IMR-90 (cell line): ENCODE measurements around the gene CYP2E1. TPM values are rescaled to one million over a fixed set of nuclear protein-coding genes. Genes with fewer than 3 reads are reported as not detected.

Experiments
- ATAC-seq: fragments of 200-7000 bp; cut with Tn5 transposase; 2 replicates; pipeline ENCODE4 v1.9.1; 2020; ENCODE audit warnings: low read depth, mild to moderate bottlenecking, moderate library complexity
- BruUV-seq: library from RNA; stranded (reverse); fragments of 400-500 nt; replicated peaks from 2 replicates; lab custom pipeline; 2021; lab: Mats Ljungman, UMichigan
- CTCF ChIA-PET: fragments of 300-600 bp; formaldehyde crosslinking; extraction: SDS; loops from one replicate; lab custom pipeline; 2021; ENCODE audit warnings: antibody characterized with exemption; lab: Yijun Ruan, JAX
- POLR2A ChIA-PET: fragments of 300-600 bp; sonication (Branson Sonifier 250); formaldehyde crosslinking; loops from one replicate; lab custom pipeline; 2022; ENCODE audit warnings: antibody characterized with exemption; ENCODE audit not compliant: unreplicated experiment; lab: Charles Lee
- DNase-seq: peaks from one replicate; pipeline ENCODE4 v3.0.0; 2013
- H2AFZ ChIP-seq: replicated peaks from 2 replicates; pipeline ENCODE3; 2013; ENCODE audit warnings: low read length, mild to moderate bottlenecking; ENCODE audit not compliant: poor library complexity
- H2AK5ac ChIP-seq: 2 replicates; pipeline ENCODE4 v1.6.1; 2013; ENCODE audit warnings: low read depth, low read length, inconsistent platforms
- H2AK9ac ChIP-seq: replicated peaks from 2 replicates; pipeline ENCODE3; 2013; ENCODE audit warnings: mild to moderate bottlenecking, low read depth, low read length, moderate library complexity; ENCODE audit not compliant: poor library complexity
- H2BK120ac ChIP-seq: 2 replicates; pipeline ENCODE4 v1.6.1; 2013; ENCODE audit warnings: low read depth, low read length, inconsistent platforms
- H2BK15ac ChIP-seq: 3 replicates; pipeline ENCODE4 v1.6.1; 2013; ENCODE audit warnings: low read depth, low read length, inconsistent platforms
- H2BK20ac ChIP-seq: 2 replicates; pipeline ENCODE4 v1.6.1; 2013; ENCODE audit warnings: low read depth, mild to moderate bottlenecking, inconsistent platforms, low read length, moderate library complexity
- H2BK5ac ChIP-seq: 2 replicates; pipeline ENCODE4 v1.6.1; 2013; ENCODE audit warnings: mild to moderate bottlenecking, low read depth, low read length, inconsistent platforms; ENCODE audit not compliant: poor library complexity, severe bottlenecking
- H3K14ac ChIP-seq: replicated peaks from 2 replicates; pipeline ENCODE4 v1.6.1; 2013; ENCODE audit warnings: low read depth, low read length, inconsistent platforms
- H3K18ac ChIP-seq: 2 replicates; pipeline ENCODE4 v1.6.1; 2013; ENCODE audit warnings: low read depth, low read length, control low read depth
- H3K23ac ChIP-seq: 2 replicates; pipeline ENCODE4 v1.6.1; 2013; ENCODE audit warnings: low read depth, low read length, inconsistent platforms
- H3K27ac ChIP-seq: 2 replicates; pipeline ENCODE4 v1.5.1; 2013; ENCODE audit warnings: mild to moderate bottlenecking, control low read depth, low read length; ENCODE audit not compliant: insufficient read depth
- H3K27me3 ChIP-seq: 2 replicates; pipeline ENCODE4 v1.6.1; 2013; ENCODE audit warnings: low read length; ENCODE audit not compliant: control insufficient read depth, insufficient read depth
- H3K36me3 ChIP-seq: 2 replicates; pipeline ENCODE4 v1.6.1; 2013; ENCODE audit warnings: low read length, mixed read lengths; ENCODE audit not compliant: control insufficient read depth, insufficient read depth
- H3K4ac ChIP-seq: 2 replicates; pipeline ENCODE4 v1.6.1; 2013; ENCODE audit warnings: low read depth, low read length, inconsistent platforms
- H3K4me1 ChIP-seq: 2 replicates; pipeline ENCODE4 v1.6.1; 2013; ENCODE audit warnings: low read length, mixed read lengths; ENCODE audit not compliant: control insufficient read depth, insufficient read depth
- H3K4me2 ChIP-seq: 2 replicates; pipeline ENCODE4 v1.6.1; 2013; ENCODE audit warnings: low read depth, mild to moderate bottlenecking, control low read depth, low read length, moderate library complexity
- H3K4me3 ChIP-seq: 2 replicates; pipeline ENCODE4 v1.5.1; 2013; ENCODE audit warnings: low read depth, mild to moderate bottlenecking, control low read depth, low read length, moderate library complexity; ENCODE audit not compliant: insufficient read depth
- H3K56ac ChIP-seq: 2 replicates; pipeline ENCODE4 v1.6.1; 2013; ENCODE audit warnings: low read length, inconsistent platforms; ENCODE audit not compliant: insufficient read depth; ENCODE audit errors: extremely low read depth
- H3K79me1 ChIP-seq, 2 experiments: 2 replicates each; pipeline ENCODE4 v1.6.1; 2013; ENCODE audit warnings: low read length in 2 of 2, inconsistent platforms in 1 of 2, low read depth in 1 of 2
- H3K9ac ChIP-seq: 2 replicates; pipeline ENCODE4 v1.6.1; 2013; ENCODE audit warnings: low read depth, low read length, control low read depth
- H3K9me1 ChIP-seq: 2 replicates; pipeline ENCODE4 v1.6.1; 2013; ENCODE audit warnings: low read length, inconsistent platforms; ENCODE audit not compliant: insufficient read depth
- H3K9me3 ChIP-seq: 2 replicates; pipeline ENCODE4 v1.6.1; 2013; ENCODE audit warnings: low read length; ENCODE audit not compliant: control insufficient read depth, insufficient read depth
- H4K20me1 ChIP-seq: 2 replicates; pipeline ENCODE4 v1.6.1; 2013; ENCODE audit warnings: low read length, inconsistent platforms; ENCODE audit not compliant: insufficient read depth
- H4K5ac ChIP-seq: 2 replicates; pipeline ENCODE4 v1.6.1; 2013; ENCODE audit warnings: mild to moderate bottlenecking, low read depth, low read length, control low read depth
- H4K8ac ChIP-seq, 2 experiments: 2 replicates each; pipeline ENCODE4 v1.6.1; 2013; ENCODE audit warnings: low read depth in 2 of 2, low read length in 2 of 2, control low read depth in 1 of 2, inconsistent platforms in 1 of 2
- H4K91ac ChIP-seq: 2 replicates; pipeline ENCODE4 v1.6.1; 2013; ENCODE audit warnings: low read depth, low read length, inconsistent platforms; ENCODE audit not compliant: insufficient read depth
- CHD1 ChIP-seq: IDR thresholded peaks from 2 replicates; pipeline ENCODE4 v1.6.1; 2012; ENCODE audit warnings: low read depth, low read length, improper control_type of control experiment
- CTCF ChIP-seq: conservative IDR thresholded peaks from 2 replicates; pipeline ENCODE4 v1.5.1; 2012; ENCODE audit warnings: mild to moderate bottlenecking, low read depth, low read length, improper control_type of control experiment
- FOS ChIP-seq: fragments of 150-350 bp; IDR thresholded peaks from 2 replicates; pipeline ENCODE4 v1.6.1; 2016; ENCODE audit warnings: low read depth, low read length
- MAFK ChIP-seq: IDR thresholded peaks from 2 replicates; pipeline ENCODE4 v1.6.1; 2012; ENCODE audit warnings: low read depth, low read length, improper control_type of control experiment
- MAZ ChIP-seq: IDR thresholded peaks from 2 replicates; pipeline ENCODE4 v1.6.1; 2012; ENCODE audit warnings: low read depth, mild to moderate bottlenecking, low read length, improper control_type of control experiment, moderate library complexity, borderline replicate concordance
- MXI1 ChIP-seq: IDR thresholded peaks from 2 replicates; pipeline ENCODE4 v1.6.1; 2012; ENCODE audit warnings: low read depth, mild to moderate bottlenecking, low read length, moderate library complexity, borderline replicate concordance
- POLR2A ChIP-seq: IDR thresholded peaks from 2 replicates; pipeline ENCODE4 v1.6.1; 2012; ENCODE audit warnings: mild to moderate bottlenecking, low read depth, low read length
- RAD21 ChIP-seq: IDR thresholded peaks from 2 replicates; pipeline ENCODE4 v1.6.1; 2012; ENCODE audit warnings: low read length, improper control_type of control experiment
- RCOR1 ChIP-seq: IDR thresholded peaks from 2 replicates; pipeline ENCODE4 v1.6.1; 2012; ENCODE audit warnings: mild to moderate bottlenecking, low read length, improper control_type of control experiment; ENCODE audit not compliant: insufficient replicate concordance
- RFX5 ChIP-seq: IDR thresholded peaks from 2 replicates; pipeline ENCODE4 v1.8.0; 2012; ENCODE audit warnings: low read depth, mild to moderate bottlenecking, low read length, moderate library complexity
- USF2 ChIP-seq: fragments of 150-350 bp; IDR thresholded peaks from 2 replicates; pipeline ENCODE4 v1.6.1; 2017; ENCODE audit warnings: mild to moderate bottlenecking, antibody characterized with exemption, low read length, low read depth
- WGBS, 2 experiments: methylation state at CpG; one replicate each; pipeline versions ENCODE4 v1.1.5 to v1.1.7; 2013; ENCODE audit warnings: missing lambda C conversion rate in 2 of 2; ENCODE audit not compliant: insufficient read length in 1 of 2; ENCODE audit errors: extremely low coverage in 2 of 2; 5-methylcytosine and 5-hydroxymethylcytosine counted together
- dilution Hi-C: fragments of 300-500 bp; cut with HindIII; formaldehyde crosslinking; loops from one replicate; pipeline ENCODE4 v1.14.3; 2018; ENCODE audit warnings: low sequenced_read_pairs; ENCODE audit not compliant: unreplicated experiment
- in situ Hi-C: fragments of 300-500 bp; cut with MboI; formaldehyde crosslinking; loops from 3 replicates; pipeline ENCODE4 v1.14.3; 2019; ENCODE audit warnings: low sequenced_read_pairs, inconsistent platforms, mixed read lengths
- intact Hi-C: fragments of 100-400 bp; cut with micrococcal nuclease; formaldehyde crosslinking; loops from 2 replicates; pipeline ENCODE4 v1.10.0; 2022
- polyA plus RNA-seq, 3 experiments: library from polyadenylated mRNA; depleted of rRNA; stranded (reverse); fragments of >200 nt; gene quantifications; 2 replicates each; pipeline ENCODE4 v1.2.3, GENCODE V29; 2012; ENCODE audit warnings: low replicate concordance in 1 of 3
- total RNA-seq: library from RNA; depleted of rRNA; stranded (reverse); fragments of >200 nt; gene quantifications from 2 replicates; pipeline ENCODE4 v1.2.3, GENCODE V29; 2012

CYP2E1 gene
- total and polyA plus RNA-seq, 2 of the 4 experiments (the other 2 are of a cell fraction), result 0.36 to 1.7 TPM

GRCh38 chr10:133565441-133566294 is 38.5 kb downstream of the CYP2E1 start, which contains the start of gene SYCE1:
Gene SYCE1 (minus strand): TSS chr10:133565583. CDS start chr10:133565529, 54 bp downstream.
- Histone ChIP-seq H4K20me1 (no peaks in the 10 kb centered on the region), H3K9me1 (no peaks in the 10 kb centered on the region), H2BK20ac (no peak within 1 kb of the TSS), H3K18ac (no peak within 1 kb of the TSS), H3K79me1 (no peaks in the 10 kb centered on the region), H4K5ac (no peak within 1 kb of the TSS), H3K4me3 (no peak within 1 kb of the TSS), H3K23ac (no peak within 1 kb of the TSS), H2BK5ac (no peak within 1 kb of the TSS), H3K36me3 (no peaks in the 10 kb centered on the region), H2AFZ (no peak within 1 kb of the TSS), H3K4ac (no peak within 1 kb of the TSS), H2BK15ac (no peak within 1 kb of the TSS), H4K91ac (no peak within 1 kb of the TSS), H3K9me3 (peaks cover 21% of the 10 kb centered on the region; the same call in 1 of the 2 replicates), H3K27me3 (no peaks in the 10 kb centered on the region), H3K4me1 (no peaks in the 10 kb centered on the region), H3K4me2 (no peak within 1 kb of the TSS), H3K9ac (no peak within 1 kb of the TSS), H4K8ac (no peak within 1 kb of the TSS), H2AK5ac (no peak within 1 kb of the TSS), H2BK120ac (no peak within 1 kb of the TSS), H3K27ac (no peak within 1 kb of the TSS), H2AK9ac (no peak within 1 kb of the TSS), H3K14ac (no peak within 1 kb of the TSS), H3K56ac (no peak within 1 kb of the TSS)
- dilution Hi-C loops (no loop called here), in situ Hi-C loops (no loop called here), intact Hi-C loops (no loop called here)
- ChIA-PET POLR2A (no interaction called here), CTCF (no interaction called here)
- no TSS peak for BruUV-seq
- TF ChIP-seq RCOR1 (no peak), RAD21 (no peak), CTCF (no peak), USF2 (no peak), RFX5 (no peak), FOS (no peak), CHD1 (no peak), MXI1 (no peak), MAFK (no peak), MAZ (no peak), POLR2A (no peak)
- WGBS, 2 experiments, result 54% methylated on average over 47 of the region's 77 CpGs; no CpG with 5 or more reads in 1 of the 2 experiments
- no peak for DNase-seq
- no peak for ATAC-seq
